Trophoblast cell (in vitro differentiated cells and primary cell): ENCODE data around the gene SPIN3.
"Not testable (repeated sequence)": the region's sequence is repeated elsewhere in the genome, so short reads cannot be mapped to it uniquely, and the experiment has no call there.

Experiments
- DNase-seq, 2 donors: peaks; one replicate each; pipeline ENCODE4 v3.0.0-alpha.2; 2016
- H2AFZ ChIP-seq: 2 replicates; pipeline ENCODE4 v1.6.1; 2013; ENCODE audit warnings: low read length, moderate library complexity, mild to moderate bottlenecking; ENCODE audit not compliant: insufficient read depth, poor library complexity
- H2AK5ac ChIP-seq: 2 replicates; pipeline ENCODE4 v1.6.1; 2013; ENCODE audit warnings: mild to moderate bottlenecking, low read length
- H2BK120ac ChIP-seq: 2 replicates; pipeline ENCODE4 v1.6.1; 2013; ENCODE audit warnings: low read length, mild to moderate bottlenecking, moderate library complexity; ENCODE audit not compliant: insufficient read depth, poor library complexity
- H2BK12ac ChIP-seq: 2 replicates; pipeline ENCODE4 v1.6.1; 2013; ENCODE audit warnings: mild to moderate bottlenecking, low read length, moderate library complexity
- H2BK5ac ChIP-seq: 2 replicates; pipeline ENCODE4 v1.6.1; 2013; ENCODE audit warnings: low read length, low read depth, moderate library complexity, mild to moderate bottlenecking; ENCODE audit not compliant: poor library complexity
- H3K14ac ChIP-seq: 2 replicates; pipeline ENCODE4 v1.6.1; 2013; ENCODE audit warnings: mild to moderate bottlenecking, low read length
- H3K18ac ChIP-seq: 2 replicates; pipeline ENCODE4 v1.6.1; 2013; ENCODE audit warnings: mild to moderate bottlenecking, low read length
- H3K23ac ChIP-seq: 2 replicates; pipeline ENCODE4 v1.6.1; 2013; ENCODE audit warnings: low read length
- H3K27ac ChIP-seq: 2 replicates; pipeline ENCODE4 v1.5.1; 2013; ENCODE audit warnings: low read depth, mild to moderate bottlenecking, inconsistent platforms, low read length, moderate library complexity
- H3K27me3 ChIP-seq: 2 replicates; pipeline ENCODE4 v1.6.1; 2013; ENCODE audit warnings: inconsistent platforms, mild to moderate bottlenecking, low read length, moderate library complexity; ENCODE audit not compliant: insufficient read depth
- H3K36me3 ChIP-seq, 2 experiments: 1 replicate in 1 of 2; 2 replicates in 1 of 2; pipeline ENCODE4 v1.6.1; 2013; ENCODE audit warnings: low read length in 2 of 2, mild to moderate bottlenecking in 2 of 2, moderate library complexity in 1 of 2; ENCODE audit not compliant: insufficient read depth in 2 of 2, control insufficient read depth in 1 of 2
- H3K4ac ChIP-seq: 2 replicates; pipeline ENCODE4 v1.6.1; 2013; ENCODE audit warnings: low read depth, mild to moderate bottlenecking, low read length, moderate library complexity
- H3K4me1 ChIP-seq, 2 experiments: 1 replicate in 1 of 2; 2 replicates in 1 of 2; pipeline ENCODE4 v1.6.1; 2013; ENCODE audit warnings: low read length in 2 of 2, mild to moderate bottlenecking in 2 of 2, moderate library complexity in 1 of 2; ENCODE audit not compliant: insufficient read depth in 2 of 2, control insufficient read depth in 1 of 2
- H3K4me2 ChIP-seq: 2 replicates; pipeline ENCODE4 v1.6.1; 2013; ENCODE audit warnings: inconsistent platforms, mild to moderate bottlenecking, low read length, moderate library complexity
- H3K4me3 ChIP-seq: 2 replicates; pipeline ENCODE4 v1.5.1; 2013; ENCODE audit warnings: mild to moderate bottlenecking, low read depth, low read length, inconsistent platforms
- H3K79me1 ChIP-seq: one replicate; pipeline ENCODE4 v1.6.1; 2013; ENCODE audit warnings: low read length
- H3K79me2 ChIP-seq: 2 replicates; pipeline ENCODE4 v1.6.1; 2013; ENCODE audit warnings: low read length, mild to moderate bottlenecking; ENCODE audit not compliant: control insufficient read depth, insufficient read depth, poor library complexity
- H3K9ac ChIP-seq: 2 replicates; pipeline ENCODE4 v1.6.1; 2013; ENCODE audit warnings: mild to moderate bottlenecking, low read length
- H3K9me3 ChIP-seq: 2 replicates; pipeline ENCODE4 v1.6.1; 2013; ENCODE audit warnings: low read depth, mild to moderate bottlenecking, control low read depth, inconsistent platforms, low read length; ENCODE audit not compliant: insufficient read depth
- H4K12ac ChIP-seq: 2 replicates; pipeline ENCODE4 v1.6.1; 2013; ENCODE audit warnings: low read depth, mild to moderate bottlenecking, low read length, moderate library complexity
- H4K8ac ChIP-seq: 2 replicates; pipeline ENCODE4 v1.6.1; 2013; ENCODE audit warnings: low read depth, mild to moderate bottlenecking, low read length, moderate library complexity
- H4K91ac ChIP-seq: one replicate; pipeline ENCODE4 v1.6.1; 2013; ENCODE audit warnings: low read depth, mild to moderate bottlenecking, low read length, moderate library complexity
- WGBS: extraction: QIAGEN DNeasy Blood & Tissue Kit; methylation state at CpG from one replicate; pipeline ENCODE4 v1.1.7; 2013; ENCODE audit warnings: missing lambda C conversion rate; ENCODE audit not compliant: insufficient read length, insufficient coverage; ENCODE audit errors: extremely low coverage; 5-methylcytosine and 5-hydroxymethylcytosine counted together

Gene SPIN3

DNA sequence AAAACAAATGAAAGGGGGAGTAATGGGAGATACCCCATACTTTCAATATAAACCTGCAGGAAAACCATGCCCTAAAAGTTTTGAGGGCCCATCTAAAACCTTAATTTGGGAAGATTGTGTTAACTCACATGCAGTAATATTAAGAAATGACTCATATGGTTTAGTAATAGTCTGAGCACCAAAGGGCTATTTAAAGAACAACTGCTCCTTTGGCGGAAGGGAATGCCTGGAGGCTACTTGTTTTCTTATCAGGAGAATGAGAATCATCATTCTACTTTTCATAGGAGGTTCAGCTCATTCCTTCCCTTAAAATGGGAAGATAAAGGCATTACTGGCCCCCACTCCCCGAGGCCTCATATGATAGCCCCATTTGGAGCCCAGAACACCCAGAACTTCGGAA, 47.6 kb downstream of the SPIN3 start:
- Histone ChIP-seq H4K12ac (no peak overlapping the region), H3K4me3 (no peak overlapping the region), H4K8ac (no peak overlapping the region), H2AFZ (no peak overlapping the region), H2BK5ac (no peak overlapping the region), H3K23ac (no peak overlapping the region), H3K79me1 (no peaks in the 10 kb centered on the region), H3K14ac (no peak overlapping the region), H3K9me3 (no peaks in the 10 kb centered on the region), H2BK12ac (no peak overlapping the region), H3K27ac (no peak overlapping the region), H3K9ac (no peak overlapping the region), H3K18ac (no peak overlapping the region), H3K4ac (no peak overlapping the region), H3K36me3 (no peaks in the 10 kb centered on the region), H3K4me1 (no peaks in the 10 kb centered on the region), H4K91ac (no peak overlapping the region), H3K79me2 (no peaks in the 10 kb centered on the region), H3K27me3 (no peaks in the 10 kb centered on the region), H2BK120ac (no peak overlapping the region), H2AK5ac (no peak overlapping the region), H3K4me2 (no peak overlapping the region)
- no CpG with 5 or more reads among the region's 3 CpGs for WGBS
- peak; percentile 35 to 80 for DNase-seq

DNA sequence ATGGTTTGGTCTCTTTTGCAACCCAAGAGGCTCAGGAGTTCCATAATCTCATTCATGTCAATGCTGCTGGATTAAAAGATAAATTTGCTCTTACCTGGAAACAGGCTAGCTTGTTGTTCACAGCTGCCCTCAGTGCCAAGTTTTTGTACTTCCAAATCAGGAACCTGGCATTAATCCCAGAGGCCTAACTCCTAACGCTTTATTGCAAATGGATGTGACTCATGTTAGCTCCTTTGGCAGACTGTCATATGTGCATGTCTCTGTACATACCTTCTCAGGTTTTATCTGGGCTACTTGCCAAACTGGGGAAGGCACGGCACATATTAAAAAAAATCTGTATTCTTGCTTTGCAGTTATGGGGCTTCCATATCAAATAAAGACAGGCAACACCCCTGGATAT, 49.1 kb downstream of the SPIN3 start:
- not testable (repeated sequence) for H3K18ac ChIP-seq, H2AK5ac ChIP-seq
- no CpG with 5 or more reads among the region's 2 CpGs for WGBS

DNA sequence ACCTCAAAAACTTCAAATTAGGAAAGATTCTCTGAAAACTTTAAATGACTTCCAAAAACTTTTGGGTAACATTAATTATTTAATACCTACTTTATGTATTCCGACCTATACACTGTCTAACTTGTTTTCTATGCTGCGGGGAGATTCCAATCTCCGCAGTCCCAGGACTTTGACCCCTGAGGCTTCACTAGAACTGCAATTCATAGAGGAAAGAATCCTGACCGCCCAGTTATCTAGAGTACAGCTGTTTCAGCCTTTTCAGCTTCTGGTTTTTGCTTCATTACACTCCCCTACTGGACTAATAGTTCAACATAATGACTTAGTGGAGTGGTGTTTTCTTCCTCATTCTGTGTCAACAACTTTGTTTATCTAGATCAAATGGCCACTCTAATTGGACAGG, 50.1 kb downstream of the SPIN3 start:
- peak; percentile 44 to 79 for DNase-seq
- not testable (repeated sequence) for H4K8ac ChIP-seq, H4K91ac ChIP-seq, H3K27me3 ChIP-seq, H2BK12ac ChIP-seq, H3K14ac ChIP-seq, H3K23ac ChIP-seq, H2BK120ac ChIP-seq, H3K4ac ChIP-seq, H3K4me1 ChIP-seq, H2BK5ac ChIP-seq, H2AFZ ChIP-seq, H2AK5ac ChIP-seq, H3K4me3 ChIP-seq, H3K9me3 ChIP-seq, H3K9ac ChIP-seq, H3K36me3 ChIP-seq, H3K27ac ChIP-seq, H4K12ac ChIP-seq, H3K79me2 ChIP-seq, H3K79me1 ChIP-seq, H3K4me2 ChIP-seq, H3K18ac ChIP-seq
- no CpG with 5 or more reads among the region's 4 CpGs for WGBS

More for the DNA sequence above, 49.1 kb downstream of the SPIN3 start:
- not testable (repeated sequence) for H2BK120ac ChIP-seq, H3K27ac ChIP-seq, H3K4me2 ChIP-seq, H3K4me1 ChIP-seq, H3K79me2 ChIP-seq, H3K23ac ChIP-seq, H3K27me3 ChIP-seq, H3K36me3 ChIP-seq, H3K14ac ChIP-seq, H4K8ac ChIP-seq, H3K9me3 ChIP-seq, H3K79me1 ChIP-seq, H2AFZ ChIP-seq, H3K9ac ChIP-seq, H4K91ac ChIP-seq, H2BK12ac ChIP-seq, H2BK5ac ChIP-seq, H3K4me3 ChIP-seq, H4K12ac ChIP-seq, H3K4ac ChIP-seq
- peak; percentile 2 to 58 for DNase-seq

DNA sequence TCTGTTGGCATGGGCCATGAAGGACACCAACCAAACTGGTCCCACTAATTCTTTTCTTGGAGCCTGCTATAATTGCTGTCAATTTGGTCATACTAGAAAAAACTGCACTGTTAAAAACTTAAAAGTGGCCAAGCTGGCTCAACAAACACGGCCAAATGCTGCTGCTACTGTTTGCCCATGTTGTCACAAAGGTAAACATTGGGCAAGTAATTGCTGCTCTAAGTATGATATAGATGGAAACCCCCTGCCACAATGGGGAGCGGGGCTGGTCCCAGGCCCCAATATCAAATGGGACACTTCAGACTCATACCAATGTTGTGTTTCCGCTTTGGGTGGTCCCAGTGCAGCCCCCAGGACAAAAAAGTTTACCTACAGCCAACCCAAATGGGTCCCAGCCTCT, 52.1 kb downstream of the SPIN3 start:
- no peak for DNase-seq
- H2AFZ ChIP-seq: no peak overlapping the region
- no peak overlapping the region for H4K8ac ChIP-seq
- H3K27me3 ChIP-seq: no peaks in the 10 kb centered on the region
- no peak overlapping the region for H3K14ac ChIP-seq
- H3K23ac ChIP-seq: no peak overlapping the region
- H3K18ac ChIP-seq: no peak overlapping the region
- H2AK5ac ChIP-seq: no peak overlapping the region
- H3K4ac ChIP-seq: no peak overlapping the region
- no peak overlapping the region for H4K91ac ChIP-seq
- H3K4me2 ChIP-seq: no peak overlapping the region
- no peaks in the 10 kb centered on the region for H3K79me1 ChIP-seq
- no peak overlapping the region for H3K9ac ChIP-seq
- H3K36me3 ChIP-seq: no peaks in the 10 kb centered on the region
- H3K4me3 ChIP-seq: no peak overlapping the region
- no peak overlapping the region for H2BK12ac ChIP-seq
- H3K4me1 ChIP-seq: no peaks in the 10 kb centered on the region
- H3K9me3 ChIP-seq: no peaks in the 10 kb centered on the region
- H2BK120ac ChIP-seq: no peak overlapping the region
- H3K27ac ChIP-seq: no peak overlapping the region
- no peak overlapping the region for H2BK5ac ChIP-seq
- no peaks in the 10 kb centered on the region for H3K79me2 ChIP-seq
- H4K12ac ChIP-seq: no peak overlapping the region
- no CpG with 5 or more reads among the region's 3 CpGs for WGBS
